Mucosa of descending colon (tissue), 3 donors: ENCODE results near the gene FAM171A1. TPM values are rescaled to one million over a fixed set of nuclear protein-coding genes. Genes with fewer than 3 reads are reported as not detected.

Source experiments
- ATAC-seq: fragments of 200-7000 bp; cut with Tn5 transposase; one replicate; pipeline ENCODE4 v1.9.1; 2020; ENCODE audit warnings: mild to moderate bottlenecking, moderate library complexity
- DNase-seq, 3 donors: peaks; one replicate each; pipeline ENCODE4 v3.0.0-alpha.2; 2020
- H3K36me3 ChIP-seq: fragments of 200-600 bp; one replicate; pipeline ENCODE4 v1.8.0; 2021; ENCODE audit warnings: low read depth, mild to moderate bottlenecking
- H3K4me1 ChIP-seq: fragments of 200-600 bp; one replicate; pipeline ENCODE4 v1.8.0; 2021; ENCODE audit warnings: low read depth, mild to moderate bottlenecking
- H3K4me3 ChIP-seq: fragments of 200-600 bp; one replicate; pipeline ENCODE4 v1.8.0; 2021; ENCODE audit warnings: mild to moderate bottlenecking
- H3K9me3 ChIP-seq: fragments of 200-600 bp; one replicate; pipeline ENCODE4 v1.8.0; 2021; ENCODE audit warnings: mild to moderate bottlenecking
- CTCF ChIP-seq: fragments of 200-600 bp; IDR thresholded peaks from one replicate; pipeline ENCODE4 v1.8.0; 2022; ENCODE audit warnings: antibody characterized with exemption, mild to moderate bottlenecking
- intact Hi-C, 2 donors: fragments of 100-400 bp; cut with DNase I in 1 of 2; cut with micrococcal nuclease in 1 of 2; formaldehyde crosslinking; loops; one replicate each; pipeline versions ENCODE4 v1.11.0 to v1.11.1; 2022; cut with DNase I, micrococcal nuclease
- total RNA-seq, 3 donors: library from RNA; stranded (reverse); fragmentation: NEBNext Ultra II Directional in 2 of 3; extraction: Animal tissue kit (Norgen Biotek cat#: 25700) in 2 of 3; gene quantifications; one replicate each; pipeline versions ENCODE4 v1.2.1 to v1.2.4, GENCODE V29; 2021 to 2023
- donor health status: DM: no; HTN: no; CAD: no; lungs with moderate emphysema.
- donor health status: DM: no; HTN: no; CAD: no.
- donor health status: DM: no; HTN: yes; CAD: no.

Gene FAM171A1
- total RNA-seq, 3 donors from 2014 or later: 33.7 to 60.7 (median 50.4) TPM

- intact Hi-C loops: no loop called here
- TF ChIP-seq CTCF: peak; percentile 14
Observed at GRCh38 chr10:15262036-15262713, 108.9 kb downstream of the FAM171A1 start.

GRCh38 chr10:15259136-15259535 is 112.0 kb downstream of the FAM171A1 start:
- Histone ChIP-seq H3K36me3 (no peaks in the 10 kb centered on the region), H3K4me3 (no peak overlapping the region), H3K4me1 (no peaks in the 10 kb centered on the region), H3K9me3 (no peaks in the 10 kb centered on the region)
- ATAC-seq (no peak), DNase-seq (no peak)
- no peak for TF ChIP-seq CTCF
- intact Hi-C loops: no loop called here

More at GRCh38 chr10:15262036-15262713, 108.9 kb downstream of the FAM171A1 start:
- DNase-seq (peak in 1 of 3 donors; percentile 64), ATAC-seq (peak; percentile 73)
- Histone ChIP-seq H3K4me1 (no peaks in the 10 kb centered on the region), H3K9me3 (no peaks in the 10 kb centered on the region), H3K36me3 (no peaks in the 10 kb centered on the region), H3K4me3 (no peak overlapping the region)

GRCh38 chr10:15258255-15258654 is 112.8 kb downstream of the FAM171A1 start:
- intact Hi-C loops: no loop called here
- ATAC-seq: no peak
- Histone ChIP-seq H3K4me3 (no peak overlapping the region), H3K4me1 (no peaks in the 10 kb centered on the region), H3K36me3 (no peaks in the 10 kb centered on the region), H3K9me3 (no peaks in the 10 kb centered on the region)
- DNase-seq: no peak
- no peak for TF ChIP-seq CTCF

GRCh38 chr10:15255961-15256360 is 115.1 kb downstream of the FAM171A1 start:
- TF ChIP-seq CTCF: no peak
- intact Hi-C loops: no loop called here
- Histone ChIP-seq H3K4me3 (no peak overlapping the region), H3K36me3 (no peaks in the 10 kb centered on the region), H3K4me1 (no peaks in the 10 kb centered on the region), H3K9me3 (no peaks in the 10 kb centered on the region)
- ATAC-seq (no peak), DNase-seq (no peak)

- no peak for ATAC-seq
- no peak overlapping the region for H3K4me3 ChIP-seq
Observed at GRCh38 chr10:15254808-15255648, 116.1 kb downstream of the FAM171A1 start.

More at GRCh38 chr10:15254808-15255648, 116.1 kb downstream of the FAM171A1 start:
- no peak for DNase-seq
- TF ChIP-seq CTCF: no peak
- intact Hi-C loops: no loop called here
- Histone ChIP-seq H3K4me1 (no peaks in the 10 kb centered on the region), H3K36me3 (no peaks in the 10 kb centered on the region), H3K9me3 (no peaks in the 10 kb centered on the region)
